Nephron (organoid): ENCODE results near the gene FOXN3.

ENCODE experiments used
- H3K27ac Mint-ChIP-seq, 3 experiments: 2 replicates each; pipeline ENCODE4 v1.8.0; 2020; ENCODE audit warnings: mixed read lengths in 3 of 3, mild to moderate bottlenecking in 2 of 3, moderate library complexity in 1 of 3
- H3K27me3 Mint-ChIP-seq: 2 replicates; pipeline ENCODE4 v1.8.0; 2021; ENCODE audit warnings: low read depth, mild to moderate bottlenecking, moderate library complexity, mixed read lengths
- H3K36me3 Mint-ChIP-seq: 2 replicates; pipeline ENCODE4 v1.8.0; 2020; ENCODE audit warnings: low read depth, mixed read lengths
- H3K4me1 Mint-ChIP-seq: 2 replicates; pipeline ENCODE4 v1.8.0; 2020; ENCODE audit warnings: mixed read lengths
- H3K4me3 Mint-ChIP-seq, 3 experiments: 2 replicates each; pipeline ENCODE4 v1.8.0; 2020; ENCODE audit warnings: mild to moderate bottlenecking in 3 of 3, mixed read lengths in 3 of 3, moderate library complexity in 2 of 3
- H3K9me3 Mint-ChIP-seq: 2 replicates; pipeline ENCODE4 v1.8.0; 2020; ENCODE audit warnings: mixed read lengths
- CTCF ChIP-seq, 3 experiments: fragments of 200-600 bp; sonication (generic); IDR thresholded peaks; one replicate each; pipeline ENCODE4 v1.5.0; 2021; ENCODE audit warnings: antibody characterized with exemption in 3 of 3; ENCODE audit not compliant: unreplicated experiment in 3 of 3

Gene FOXN3

GRCh38 chr14:89194376-89194775, 222.7 kb downstream of the FOXN3 start:
- no peak overlapping the region for H3K4me3 Mint-ChIP-seq
- H3K27me3 Mint-ChIP-seq = no peaks in the 10 kb centered on the region
- peaks cover 14% of the 10 kb centered on the region for H3K4me1 Mint-ChIP-seq
- TF ChIP-seq CTCF (IDR thresholded peaks at IDR 0.05; ENCODE audit: unreplicated experiment in 3 of 3) = no peak
- H3K9me3 Mint-ChIP-seq = peaks cover 11% of the 10 kb centered on the region
- no peak overlapping the region for H3K27ac Mint-ChIP-seq
- peaks cover 29% of the 10 kb centered on the region for H3K36me3 Mint-ChIP-seq

- peaks cover 11% of the 10 kb centered on the region for H3K4me1 Mint-ChIP-seq
- H3K27ac Mint-ChIP-seq = no peak overlapping the region
- peaks cover 9% of the 10 kb centered on the region for H3K9me3 Mint-ChIP-seq
- no peak overlapping the region for H3K4me3 Mint-ChIP-seq
- peaks cover 19% of the 10 kb centered on the region for H3K36me3 Mint-ChIP-seq
- H3K27me3 Mint-ChIP-seq = no peaks in the 10 kb centered on the region
- TF ChIP-seq CTCF (IDR thresholded peaks at IDR 0.05; ENCODE audit: unreplicated experiment in 3 of 3) = no peak
Measured at GRCh38 chr14:89190765-89191513, 226.1 kb downstream of the FOXN3 start.

GRCh38 chr14:89188492-89188891, 228.5 kb downstream of the FOXN3 start:
- Mint-ChIP-seq H3K9me3 (peaks cover 3% of the 10 kb centered on the region), H3K4me1 (peaks cover 15% of the 10 kb centered on the region), H3K36me3 (peaks cover 8% of the 10 kb centered on the region), H3K27ac (no peak overlapping the region), H3K27me3 (no peaks in the 10 kb centered on the region), H3K4me3 (no peak overlapping the region)
- TF ChIP-seq CTCF (IDR thresholded peaks at IDR 0.05; ENCODE audit: unreplicated experiment in 3 of 3) = no peak

GRCh38 chr14:89187501-89187900, 229.5 kb downstream of the FOXN3 start:
- Mint-ChIP-seq H3K9me3 (no peaks in the 10 kb centered on the region), H3K4me3 (no peak overlapping the region), H3K27me3 (no peaks in the 10 kb centered on the region), H3K27ac (no peak overlapping the region), H3K36me3 (peaks cover 8% of the 10 kb centered on the region), H3K4me1 (peaks cover 15% of the 10 kb centered on the region)
- TF ChIP-seq CTCF (IDR thresholded peaks at IDR 0.05; ENCODE audit: unreplicated experiment in 3 of 3) = no peak

- Mint-ChIP-seq H3K36me3 (peaks cover 8% of the 10 kb centered on the region), H3K4me3 (no peak overlapping the region), H3K27me3 (no peaks in the 10 kb centered on the region), H3K4me1 (peaks cover 15% of the 10 kb centered on the region), H3K9me3 (no peaks in the 10 kb centered on the region), H3K27ac (no peak overlapping the region)
- no peak for TF ChIP-seq CTCF (IDR thresholded peaks at IDR 0.05; ENCODE audit: unreplicated experiment in 3 of 3)
Measured at GRCh38 chr14:89186856-89187376, 230.1 kb downstream of the FOXN3 start.
